ENCODE results near the gene FBH1.
"Not testable (repeated sequence)": the region's sequence is repeated elsewhere in the genome, so short reads cannot be mapped to it uniquely, and the experiment has no call there.

FBH1 gene

GRCh38 chr10:5942001-5942400 lies 52.0 kb downstream of the FBH1 start:
- DNase-seq (ENCODE audit: low spot score): no peak

- DNase-seq (ENCODE audit: low spot score): peak; percentile 52
Measured at GRCh38 chr10:5942474-5942873, 52.4 kb downstream of the FBH1 start.

- no peak for DNase-seq (ENCODE audit: low spot score)
Measured at GRCh38 chr10:5943536-5943935, 53.5 kb downstream of the FBH1 start.

GRCh38 chr10:5944389-5945189 lies 54.5 kb downstream of the FBH1 start:
- peak; percentile 50 for DNase-seq (ENCODE audit: low spot score)

GRCh38 chr10:5945190-5945509 lies 55.1 kb downstream of the FBH1 start:
- DNase-seq (ENCODE audit: low spot score): no peak

GRCh38 chr10:5945561-5946418 lies 55.7 kb downstream of the FBH1 start:
- no peak for DNase-seq (ENCODE audit: low spot score)

GRCh38 chr10:5946419-5946775 lies 56.4 kb downstream of the FBH1 start:
- DNase-seq (ENCODE audit: low spot score): not testable (repeated sequence)

- DNase-seq (ENCODE audit: low spot score): no peak
Measured at GRCh38 chr10:5946786-5947185, 56.7 kb downstream of the FBH1 start.

- DNase-seq (ENCODE audit: low spot score): no peak
Measured at GRCh38 chr10:5947471-5948207, 57.6 kb downstream of the FBH1 start.

- no peak for DNase-seq (ENCODE audit: low spot score)
Measured at GRCh38 chr10:5948208-5948585, 58.2 kb downstream of the FBH1 start.

- peak; percentile 61 for DNase-seq (ENCODE audit: low spot score)
Measured at GRCh38 chr10:5949009-5949759, 59.1 kb downstream of the FBH1 start.

GRCh38 chr10:5951167-5951711 lies 61.2 kb downstream of the FBH1 start:
- no peak for DNase-seq (ENCODE audit: low spot score)

- DNase-seq (ENCODE audit: low spot score): no peak
Measured at GRCh38 chr10:5951721-5952407, 61.8 kb downstream of the FBH1 start.

GRCh38 chr10:5952731-5953385 lies 62.8 kb downstream of the FBH1 start:
- no peak for DNase-seq (ENCODE audit: low spot score)

- no peak for DNase-seq (ENCODE audit: low spot score)
Measured at GRCh38 chr10:5953676-5954075, 63.6 kb downstream of the FBH1 start.

GRCh38 chr10:5956146-5956936 lies 66.3 kb downstream of the FBH1 start:
- DNase-seq (ENCODE audit: low spot score): no peak

- no peak for DNase-seq (ENCODE audit: low spot score)
Measured at GRCh38 chr10:5958077-5958476, 68.0 kb downstream of the FBH1 start.

GRCh38 chr10:5958675-5959074 lies 68.6 kb downstream of the FBH1 start:
- no peak for DNase-seq (ENCODE audit: low spot score)

GRCh38 chr10:5959142-5959541 lies 69.1 kb downstream of the FBH1 start:
- DNase-seq (ENCODE audit: low spot score): no peak

GRCh38 chr10:5959581-5960069 lies 69.6 kb downstream of the FBH1 start:
- no peak for DNase-seq (ENCODE audit: low spot score)

All from globus pallidus (tissue), 1 donor.